Endothelial cell of umbilical vein (primary cell): ENCODE measurements around the gene CTF1. TPM values are rescaled to one million over a fixed set of nuclear protein-coding genes. Genes with fewer than 3 reads are reported as not detected.

Experiments used
- BruUV-seq: library from RNA; stranded (reverse); fragments of 400-500 nt; replicated peaks from 2 replicates; lab custom pipeline; 2021; lab: Mats Ljungman, UMichigan
- CTCF ChIA-PET: fragments of 300-600, 350-600 bp; sonication (Branson Sonifier 250); formaldehyde crosslinking; loops from one replicate; lab custom pipeline; 2021; ENCODE audit warnings: antibody characterized with exemption, inconsistent platforms; lab: Charles Lee
- POLR2A ChIA-PET: fragments of 300-600, 350-600 bp; sonication (Branson Sonifier 250); formaldehyde crosslinking; loops from one replicate; lab custom pipeline; 2021; ENCODE audit warnings: antibody characterized with exemption, inconsistent platforms; lab: Charles Lee
- DNase-seq: peaks from one replicate; pipeline ENCODE4 v3.0.0-alpha.2; 2011; ENCODE audit warnings: low read depth, low spot score
- FAIRE-seq: peaks from 2 replicates; lab custom pipeline; 2011; peaks lifted over from hg19 to GRCh38; lab: Jason Lieb, UNC
- H2AFZ ChIP-seq: 2 replicates; pipeline ENCODE4 v1.6.0; 2012; ENCODE audit warnings: low read depth, low read length, control low read depth, inconsistent platforms
- H3K27ac ChIP-seq: 2 replicates; pipeline ENCODE4 v1.5.1; 2011; ENCODE audit warnings: low read depth, mild to moderate bottlenecking, control low read depth, low read length, moderate library complexity; ENCODE audit not compliant: insufficient read depth
- H3K27me3 ChIP-seq, 2 experiments: 2 replicates each; pipeline versions ENCODE4 v1.6.0 to v1.6.1; 2011; ENCODE audit warnings: low read length in 2 of 2, mixed read lengths in 1 of 2; ENCODE audit not compliant: control insufficient read depth in 2 of 2, insufficient read depth in 2 of 2
- H3K36me3 ChIP-seq, 2 experiments: 2 replicates in 1 of 2; 3 replicates in 1 of 2; pipeline ENCODE4 v1.5.1; 2011; ENCODE audit warnings: low read length in 2 of 2, mild to moderate bottlenecking in 1 of 2, moderate library complexity in 1 of 2; ENCODE audit not compliant: control insufficient read depth in 2 of 2, insufficient read depth in 2 of 2; ENCODE audit errors: extremely low read depth in 1 of 2
- H3K4me1 ChIP-seq: 3 replicates; pipeline ENCODE4 v1.5.1; 2011; ENCODE audit warnings: mild to moderate bottlenecking, low read length; ENCODE audit not compliant: control insufficient read depth, insufficient read depth; ENCODE audit errors: extremely low read depth
- H3K4me2 ChIP-seq: 2 replicates; pipeline ENCODE4 v1.6.1; 2011; ENCODE audit warnings: low read length, control low read depth, mixed read lengths; ENCODE audit not compliant: insufficient read depth
- H3K4me3 ChIP-seq, 3 experiments: fragments of 200-600 bp in 1 of 3; sonication (generic), shearing (Covaris generic) in 1 of 3; replicated peaks in 1 of 3; 2 replicates each; pipeline ENCODE4 v1.5.1; 2011 to 2016; ENCODE audit warnings: control low read depth in 3 of 3, low read length in 3 of 3, mild to moderate bottlenecking in 2 of 3, inconsistent platforms in 1 of 3, low read depth in 1 of 3, moderate library complexity in 1 of 3; ENCODE audit not compliant: insufficient read depth in 1 of 3
- H3K79me2 ChIP-seq: 2 replicates; pipeline ENCODE4 v1.6.0; 2012; ENCODE audit warnings: low read length, inconsistent platforms; ENCODE audit not compliant: control insufficient read depth, insufficient read depth
- H3K9ac ChIP-seq: replicated peaks from 2 replicates; pipeline ENCODE3; 2011; ENCODE audit warnings: low read length, control low read depth; ENCODE audit not compliant: insufficient read depth; ENCODE audit errors: extremely low read depth
- H3K9me1 ChIP-seq: replicated peaks from 3 replicates; pipeline ENCODE4 v1.6.0; 2011; ENCODE audit warnings: mild to moderate bottlenecking, low read length; ENCODE audit not compliant: control insufficient read depth, insufficient read depth; ENCODE audit errors: extremely low read depth
- H3K9me3 ChIP-seq: replicated peaks from 2 replicates; pipeline ENCODE4 v1.5.1; 2012; ENCODE audit warnings: low read length, inconsistent platforms; ENCODE audit not compliant: control insufficient read depth, insufficient read depth
- H4K20me1 ChIP-seq: replicated peaks from 2 replicates; pipeline ENCODE3; 2011; ENCODE audit warnings: mild to moderate bottlenecking, low read length; ENCODE audit not compliant: control insufficient read depth, insufficient read depth; ENCODE audit errors: extremely low read depth
- CTCF ChIP-seq, 2 donors: IDR thresholded peaks; 1 replicate in 1 of 2; 2 replicates in 1 of 2; pipeline ENCODE4 v1.5.1; 2011; ENCODE audit warnings: low read length in 2 of 2, mild to moderate bottlenecking in 2 of 2, moderate library complexity in 2 of 2, control low read depth in 1 of 2, inconsistent platforms in 1 of 2, low read depth in 1 of 2; ENCODE audit not compliant: insufficient read depth in 1 of 2; ENCODE audit errors: extremely low read depth in 1 of 2
- EZH2 ChIP-seq: IDR thresholded peaks from 2 replicates; pipeline ENCODE4 v1.6.1; 2012; ENCODE audit warnings: borderline replicate concordance, low read depth, mild to moderate bottlenecking, moderate library complexity, low read length, inconsistent platforms; ENCODE audit not compliant: severe bottlenecking
- FOS ChIP-seq: IDR thresholded peaks from 2 replicates; pipeline ENCODE4 v1.6.1; 2011; ENCODE audit warnings: mild to moderate bottlenecking, low read length, moderate library complexity, borderline replicate concordance; ENCODE audit not compliant: insufficient read depth
- GATA2 ChIP-seq: IDR thresholded peaks from 2 replicates; pipeline ENCODE4 v1.7.0; 2011; ENCODE audit warnings: low read depth, mild to moderate bottlenecking, moderate library complexity, mixed read lengths, low read length; ENCODE audit not compliant: insufficient read length, insufficient read depth
- JUN ChIP-seq: IDR thresholded peaks from 2 replicates; pipeline ENCODE4 v1.6.1; 2011; ENCODE audit warnings: borderline replicate concordance, low read depth; ENCODE audit not compliant: insufficient read length, insufficient read depth
- MAX ChIP-seq: IDR thresholded peaks from 2 replicates; pipeline ENCODE4 v1.6.1; 2011; ENCODE audit not compliant: insufficient read depth, insufficient read length
- MYC ChIP-seq: IDR thresholded peaks from one replicate; pipeline ENCODE4 v1.6.1; 2011; ENCODE audit warnings: mild to moderate bottlenecking, low read depth, low read length
- POLR2A ChIP-seq: IDR thresholded peaks from 2 replicates; pipeline ENCODE4 v1.6.1; 2012; ENCODE audit warnings: low read depth, mild to moderate bottlenecking, control low read depth, low read length
- POLR2AphosphoS5 ChIP-seq: IDR thresholded peaks from 2 replicates; pipeline ENCODE4 v1.6.1; 2012; ENCODE audit warnings: low read depth, mild to moderate bottlenecking, control low read depth, low read length, moderate library complexity; ENCODE audit not compliant: insufficient read depth
- dilution Hi-C: fragments of 300-500 bp; cut with MboI; formaldehyde crosslinking; loops from one replicate; pipeline ENCODE4 v1.15.0; 2019; ENCODE audit warnings: low sequenced_read_pairs; ENCODE audit not compliant: extremely low pct_ligation_motif_present
- intact Hi-C: fragments of 100-400 bp; cut with micrococcal nuclease; formaldehyde crosslinking; loops from one replicate; pipeline ENCODE4 v1.10.0; 2022
- polyA plus RNA-seq, 4 experiments: library from polyadenylated mRNA; depleted of rRNA in 3 of 4; stranded (reverse) in 3 of 4; unstranded in 1 of 4; fragments of >200 nt; gene quantifications; 2 replicates each; pipeline versions ENCODE4 v1.2.1 to v1.2.3, GENCODE V29; 2011 to 2012; ENCODE audit warnings: missing spikeins in 1 of 4
- total RNA-seq: library from RNA; stranded (reverse); gene quantifications from 2 replicates; pipeline ENCODE4 v1.2.3, GENCODE V29; 2021

CTF1 gene
- total and polyA plus RNA-seq, 2 donors (not counting 3 experiments of a cell fraction or from before 2014, with no cell fraction given), result 1.5 to 4.7 TPM

- Histone ChIP-seq H3K9me1 (no peaks in the 10 kb centered on the region), H2AFZ (peak overlapping the region; percentile 91), H3K9me3 (no peaks in the 10 kb centered on the region), H4K20me1 (no peaks in the 10 kb centered on the region), H3K4me1 (peaks cover 20% of the 10 kb centered on the region), H3K79me2 (no peaks in the 10 kb centered on the region), H3K9ac (peak overlapping the region; percentile 96), H3K4me3 (peak overlapping the region; percentile 66 to 83 (median 80)), H3K27me3 (no peaks in the 10 kb centered on the region), H3K4me2 (peak overlapping the region; percentile 87), H3K36me3 (peaks cover 0 to 5% of the 10 kb centered on the region in 2 experiments), H3K27ac (peak overlapping the region; percentile 85)
- intact Hi-C loops, result loop anchor here (1.0 to 2.0 kb wide), 5 partner anchors 19 to 70 kb away; partner anchors contain the start of gene BCL7C
- BruUV-seq, result TSS peak; percentile 36
- POLR2A ChIA-PET, result interaction anchor here (0.8 to 1.1 kb wide), 2 partner anchors 31 to 69 kb away, joined by 3 to 4 read pairs; no protein-coding TSS in a partner anchor
- FAIRE-seq, result peak; percentile 90
- CTCF ChIA-PET, result interaction anchor here (1.0 to 6.0 kb wide), 6 partner anchors 21 to 70 kb away, joined by 3 to 30 read pairs (median 6); no protein-coding TSS in a partner anchor
- peak; percentile 91 for DNase-seq
- peak; percentile 99 for TF ChIP-seq POLR2A
- TF ChIP-seq POLR2AphosphoS5, result peak; percentile 98
- peak; percentile 21 for TF ChIP-seq MYC
- TF ChIP-seq GATA2, result peak; percentile 12
- TF ChIP-seq MAX, result peak; percentile 74
- TF ChIP-seq JUN, result no peak
- TF ChIP-seq CTCF (IDR thresholded peaks at IDR 0.05; ENCODE audit: extremely low read depth in 1 of 2, insufficient read depth in 1 of 2, low read depth in 1 of 2, low read length in 2 of 2), result no peak
- no peak for TF ChIP-seq FOS
- TF ChIP-seq EZH2, result no peak
- dilution Hi-C loops, result no loop called here
These were observed 21.3 kb upstream of the CTF1 start for GRCh38 chr16:30874821-30875717.
